K562 (cell line): ENCODE results near the gene MAP3K13. TPM values are rescaled to one million over a fixed set of nuclear protein-coding genes. Genes with fewer than 3 reads are reported as not detected.

Experiments used
- BACH1 ChIP-seq: fragments of 200-800 bp; sonication (Bioruptor generic); IDR thresholded peaks from 2 replicates; pipeline ENCODE4 v1.6.1; 2016; ENCODE audit warnings: missing genetic modification characterization, missing compliant biosample characterization
- CREB1 ChIP-seq, 2 experiments: sonication (generic) in 1 of 2; formaldehyde crosslinking in 1 of 2; IDR thresholded peaks; 2 replicates each; pipeline versions ENCODE4 v1.6.1 to v1.8.0; 2012 to 2022; ENCODE audit warnings: inconsistent platforms in 1 of 2, mild to moderate bottlenecking in 1 of 2, missing genetic modification reagents in 1 of 2, moderate library complexity in 1 of 2
- EGR1 ChIP-seq: fragments of 450-650 bp; conservative IDR thresholded peaks from 2 replicates; pipeline ENCODE4 v1.6.1; 2017; ENCODE audit warnings: mild to moderate bottlenecking
- HNRNPL ChIP-seq: fragments of 200-400 bp; formaldehyde crosslinking; IDR thresholded peaks from 2 replicates; pipeline ENCODE4 v1.6.1; 2017; ENCODE audit warnings: low read depth, mild to moderate bottlenecking, low read length
- KLF10 ChIP-seq: fragments of 250-450 bp; sonication (Bioruptor Pico); IDR thresholded peaks from 2 replicates; pipeline ENCODE4 v1.6.1; 2021; ENCODE audit warnings: matching md5 sums
- MYBL2 ChIP-seq, 2 experiments: fragments of 450-650 bp in 1 of 2; sonication (generic) in 1 of 2; formaldehyde crosslinking in 1 of 2; IDR thresholded peaks; 2 replicates each; pipeline versions ENCODE4 v1.6.1 to v1.8.1; 2017 to 2022; ENCODE audit warnings: borderline replicate concordance in 1 of 2, inconsistent platforms in 1 of 2, low read depth in 1 of 2, mild to moderate bottlenecking in 1 of 2, missing genetic modification reagents in 1 of 2, moderate library complexity in 1 of 2
- PHF21A ChIP-seq: fragments of 450-650 bp; IDR thresholded peaks from 2 replicates; pipeline ENCODE4 v1.6.1; 2017; ENCODE audit warnings: low read depth, borderline replicate concordance
- PPARD ChIP-seq: fragments of 250-450 bp; sonication (Bioruptor Pico); IDR thresholded peaks from 2 replicates; pipeline ENCODE4 v1.8.0; 2022; ENCODE audit warnings: inconsistent platforms, mild to moderate bottlenecking, moderate library complexity
- RFX1 ChIP-seq: fragments of 450-650 bp; IDR thresholded peaks from 2 replicates; pipeline ENCODE4 v1.6.1; 2016; ENCODE audit warnings: mild to moderate bottlenecking, moderate library complexity
- SAFB ChIP-seq: fragments of 200-400 bp; formaldehyde crosslinking; IDR thresholded peaks from 2 replicates; pipeline ENCODE4 v1.6.1; 2017; ENCODE audit warnings: low read depth, low read length, borderline replicate concordance
- SMAD4 ChIP-seq: fragments of 250-450 bp; sonication (Bioruptor Pico); conservative IDR thresholded peaks from 2 replicates; pipeline ENCODE4 v1.8.0; 2021; ENCODE audit warnings: inconsistent platforms, mild to moderate bottlenecking, moderate library complexity
- SRSF9 ChIP-seq: fragments of 200-400 bp; formaldehyde crosslinking; IDR thresholded peaks from 2 replicates; pipeline ENCODE4 v1.6.1; 2017; ENCODE audit warnings: low read depth, low read length, borderline replicate concordance
- TAF1 ChIP-seq: IDR thresholded peaks from 2 replicates; pipeline ENCODE4 v1.6.1; 2011; ENCODE audit warnings: mild to moderate bottlenecking, low read length, moderate library complexity; ENCODE audit not compliant: insufficient read depth, control insufficient read depth, severe bottlenecking; ENCODE audit errors: extremely low read depth
- TBP ChIP-seq: optimal IDR thresholded peaks from 2 replicates; pipeline ENCODE3; 2011; ENCODE audit warnings: low read depth, low read length, improper control_type of control experiment
- ZBTB17 ChIP-seq: fragments of 450-650 bp; formaldehyde crosslinking; IDR thresholded peaks from 2 replicates; pipeline ENCODE4 v1.4.0; 2020; ENCODE audit warnings: mild to moderate bottlenecking
- ZBTB49 ChIP-seq: sonication (generic); formaldehyde crosslinking; IDR thresholded peaks from 2 replicates; pipeline ENCODE4 v1.8.0; 2022; ENCODE audit warnings: missing genetic modification reagents, mild to moderate bottlenecking, borderline replicate concordance
- ZNF316 ChIP-seq: fragments of 450-650 bp; IDR thresholded peaks from 2 replicates; pipeline ENCODE4 v1.6.1; 2016
- polyA plus RNA-seq, 8 experiments: library from polyadenylated mRNA; depleted of rRNA in 4 of 8; stranded (reverse) in 5 of 8; unstranded in 3 of 8; fragments of >200 nt; fragmentation: Nextera tagmentation in 2 of 8; fragmentation: Illumina TruSeq in 1 of 8; extraction: Ambion mirVana in 2 of 8; extraction: Trizol in 1 of 8; gene quantifications; 2 replicates each; pipeline versions ENCODE4 v1.2.1 to v1.2.3, GENCODE V29; 2011 to 2014; ENCODE audit warnings: inconsistent platforms in 1 of 8, missing spikeins in 1 of 8
- total RNA-seq, 7 experiments: library from RNA; depleted of rRNA in 6 of 7; stranded (reverse); fragments of >200 nt in 6 of 7; fragmentation: Illumina TruSeq in 2 of 7; extraction: Trizol in 2 of 7; gene quantifications; 2 replicates each; pipeline versions ENCODE4 v1.2.1 to v1.2.3, GENCODE V29; 2011 to 2021; ENCODE audit warnings: low replicate concordance in 1 of 7
- TF ChIP-seq, protein P1 (sequence below), 2 experiments: IDR thresholded peaks in 1 of 2; conservative IDR thresholded peaks in 1 of 2; 2 replicates each; pipeline ENCODE4 v1.6.1; 2016; ENCODE audit warnings: low read depth in 2 of 2, mild to moderate bottlenecking in 1 of 2, missing compliant biosample characterization in 1 of 2, missing genetic modification characterization in 1 of 2, moderate library complexity in 1 of 2
- TF ChIP-seq, protein P2 (sequence below): fragments of 250-450 bp; sonication (Bioruptor Pico); IDR thresholded peaks from 2 replicates; pipeline ENCODE4 v1.8.0; 2021; ENCODE audit warnings: moderate library complexity, mild to moderate bottlenecking, inconsistent platforms

Gene MAP3K13
- total and polyA plus RNA-seq, 9 of the 15 experiments (the other 6 are each of a cell fraction or from before 2014, with no cell fraction given), result 0.04 to 0.32 (median 0.15) TPM; not detected in 2

- TF ChIP-seq, protein P1, sequence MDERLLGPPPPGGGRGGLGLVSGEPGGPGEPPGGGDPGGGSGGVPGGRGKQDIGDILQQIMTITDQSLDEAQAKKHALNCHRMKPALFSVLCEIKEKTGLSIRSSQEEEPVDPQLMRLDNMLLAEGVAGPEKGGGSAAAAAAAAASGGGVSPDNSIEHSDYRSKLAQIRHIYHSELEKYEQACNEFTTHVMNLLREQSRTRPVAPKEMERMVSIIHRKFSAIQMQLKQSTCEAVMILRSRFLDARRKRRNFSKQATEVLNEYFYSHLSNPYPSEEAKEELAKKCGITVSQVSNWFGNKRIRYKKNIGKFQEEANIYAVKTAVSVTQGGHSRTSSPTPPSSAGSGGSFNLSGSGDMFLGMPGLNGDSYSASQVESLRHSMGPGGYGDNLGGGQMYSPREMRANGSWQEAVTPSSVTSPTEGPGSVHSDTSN (CRISPR knock-in tag; IDR thresholded peaks at IDR 0.05; ENCODE audit: low read depth), result no peak
- TF ChIP-seq, protein P1 (tag; conservative IDR thresholded peaks at IDR 0.05; ENCODE audit: low read depth), result no peak
- TF ChIP-seq CREB1 (IDR thresholded peaks at IDR 0.05), result peak; percentile 62; the same call in 1 of the 2 replicates
- peak; percentile 65 for TF ChIP-seq CREB1 (CRISPR knock-in tag; IDR thresholded peaks at IDR 0.05)
- TF ChIP-seq, protein P2, sequence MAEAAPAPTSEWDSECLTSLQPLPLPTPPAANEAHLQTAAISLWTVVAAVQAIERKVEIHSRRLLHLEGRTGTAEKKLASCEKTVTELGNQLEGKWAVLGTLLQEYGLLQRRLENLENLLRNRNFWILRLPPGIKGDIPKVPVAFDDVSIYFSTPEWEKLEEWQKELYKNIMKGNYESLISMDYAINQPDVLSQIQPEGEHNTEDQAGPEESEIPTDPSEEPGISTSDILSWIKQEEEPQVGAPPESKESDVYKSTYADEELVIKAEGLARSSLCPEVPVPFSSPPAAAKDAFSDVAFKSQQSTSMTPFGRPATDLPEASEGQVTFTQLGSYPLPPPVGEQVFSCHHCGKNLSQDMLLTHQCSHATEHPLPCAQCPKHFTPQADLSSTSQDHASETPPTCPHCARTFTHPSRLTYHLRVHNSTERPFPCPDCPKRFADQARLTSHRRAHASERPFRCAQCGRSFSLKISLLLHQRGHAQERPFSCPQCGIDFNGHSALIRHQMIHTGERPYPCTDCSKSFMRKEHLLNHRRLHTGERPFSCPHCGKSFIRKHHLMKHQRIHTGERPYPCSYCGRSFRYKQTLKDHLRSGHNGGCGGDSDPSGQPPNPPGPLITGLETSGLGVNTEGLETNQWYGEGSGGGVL, result no peak
- TF ChIP-seq RFX1, result no peak
- peak; percentile 97 for TF ChIP-seq TAF1
- TF ChIP-seq HNRNPL, result peak; percentile 72; the same call in 1 of the 2 replicates
- peak; percentile 43; the same call in 1 of the 2 replicates for TF ChIP-seq ZBTB49
- TF ChIP-seq EGR1, result peak; percentile 35
- TF ChIP-seq SAFB, result no peak
- TF ChIP-seq BACH1 (tag), result no peak
- peak; percentile 98 for TF ChIP-seq ZNF316
- 0 out of 2 replicates have a peak, but pooled peaks have one; percentile 9 for TF ChIP-seq MYBL2 (IDR thresholded peaks at IDR 0.05; ENCODE audit: low read depth)
- TF ChIP-seq MYBL2 (CRISPR knock-in tag; IDR thresholded peaks at IDR 0.05; ENCODE audit: borderline replicate concordance), result no peak
- no peak for TF ChIP-seq PPARD
- peak; percentile 73 for TF ChIP-seq ZBTB17 (CRISPR knock-in tag)
- no peak for TF ChIP-seq SRSF9
- TF ChIP-seq SMAD4, result peak; percentile 84
- no peak for TF ChIP-seq KLF10 (CRISPR knock-in tag)
- TF ChIP-seq PHF21A, result peak; percentile 77; the same call in 1 of the 2 replicates
- TF ChIP-seq TBP, result peak; percentile 97
These were observed 135.8 kb downstream of the MAP3K13 start, which contains the start of gene TMEM41A (continued) for GRCh38 chr3:185498503-185499396.
